Stimulated activated CD4-positive, alpha-beta T cell treated with anti-CD3 and anti-CD28 coated beads, TNF-alpha, amount 100 ng/mL, for 1 hour (primary cell): ENCODE measurements around the gene RNF6.

ENCODE experiments used
- DNase-seq, 3 donors: peaks; one replicate each; pipeline ENCODE4 v3.0.0-alpha.2; 2020; ENCODE audit warnings: low read depth in 3 of 3, low spot score in 1 of 3

Gene RNF6

GRCh38 chr13:26227166-26227971, 5.3 kb upstream of the RNF6 start:
- DNase-seq: no peak

- no peak for DNase-seq
These were observed 3.9 kb upstream of the RNF6 start for GRCh38 chr13:26225896-26226617.

GRCh38 chr13:26222520-26223046, 469 bp upstream of the RNF6 start:
- no peak for DNase-seq

GRCh38 chr13:26221399-26221720, 754 bp downstream of the RNF6 start:
- no peak for DNase-seq

GRCh38 chr13:26220575-26220974, 1.5 kb downstream of the RNF6 start:
- no peak for DNase-seq

GRCh38 chr13:26219726-26220125, 2.4 kb downstream of the RNF6 start:
- no peak for DNase-seq

- DNase-seq: no peak
These were observed 6.1 kb downstream of the RNF6 start for GRCh38 chr13:26216042-26216441.

- no peak for DNase-seq
These were observed 8.1 kb downstream of the RNF6 start for GRCh38 chr13:26213982-26214381.

GRCh38 chr13:26213345-26213744, 8.8 kb downstream of the RNF6 start:
- DNase-seq: no peak

GRCh38 chr13:26208287-26208686, 13.8 kb downstream of the RNF6 start:
- DNase-seq: no peak

- DNase-seq: no peak
These were observed 19.6 kb downstream of the RNF6 start for GRCh38 chr13:26202365-26202972.

- no peak for DNase-seq
These were observed 21.3 kb downstream of the RNF6 start for GRCh38 chr13:26200811-26201210.

GRCh38 chr13:26198116-26198515, 24.0 kb downstream of the RNF6 start:
- no peak for DNase-seq

GRCh38 chr13:26197298-26197697, 24.8 kb downstream of the RNF6 start:
- no peak for DNase-seq

GRCh38 chr13:26186995-26187394, 35.1 kb downstream of the RNF6 start:
- DNase-seq: no peak

GRCh38 chr13:26186118-26186870, 35.8 kb downstream of the RNF6 start:
- DNase-seq: peak; percentile 73 to 84 (median 83)

GRCh38 chr13:26185720-26186117, 36.4 kb downstream of the RNF6 start:
- no peak for DNase-seq

GRCh38 chr13:26184791-26185250, 37.3 kb downstream of the RNF6 start:
- DNase-seq: peak; percentile 34 to 46 (median 45)

GRCh38 chr13:26183416-26183815, 38.7 kb downstream of the RNF6 start:
- DNase-seq: no peak

GRCh38 chr13:26179344-26179743, 42.8 kb downstream of the RNF6 start:
- no peak for DNase-seq

- DNase-seq: no peak
These were observed 53.3 kb downstream of the RNF6 start for GRCh38 chr13:26168835-26169234.
